Measurements from ENCODE around the gene FADS2.
A peak's percentile ranks its signal among the peaks of the same experiment; 100 is the strongest.

FADS2 gene

DNA sequence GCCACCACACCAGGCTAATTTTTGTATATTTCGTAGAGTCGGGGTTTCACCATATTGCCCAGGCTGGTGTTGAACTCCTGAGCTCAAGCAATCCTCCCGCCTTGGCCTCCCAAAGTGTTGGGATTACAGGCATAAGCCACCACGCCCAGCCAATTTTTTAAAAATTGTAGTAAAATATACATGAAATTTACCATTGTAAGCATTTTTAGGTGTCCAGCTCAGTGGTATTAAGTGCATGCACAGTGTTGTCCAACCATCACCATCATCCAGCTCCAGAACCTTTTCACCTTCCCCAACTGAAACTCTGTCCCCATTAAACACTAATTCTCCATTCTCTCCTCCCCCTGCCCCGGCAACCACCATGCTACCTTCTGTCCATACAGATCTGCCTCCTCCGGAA, 54.8 kb downstream of the FADS2 start:
- Histone ChIP-seq H3K4me1 (peaks cover 69% of the 10 kb centered on the region), H3K9ac (no peak overlapping the region), H3K4me2 (peak overlapping the region; percentile 97; the same call in 1 of the 2 replicates), H3K36me3 (peaks cover 10% of the 10 kb centered on the region), H3K4me3 (no peak overlapping the region), H4K20me1 (no peaks in the 10 kb centered on the region), H3K27ac (no peak overlapping the region), H3K9me3 (no peaks in the 10 kb centered on the region), H3K27me3 (no peaks in the 10 kb centered on the region)
- TF ChIP-seq Cebpa-rat (IDR thresholded peaks at IDR 0.05), result no peak

DNA sequence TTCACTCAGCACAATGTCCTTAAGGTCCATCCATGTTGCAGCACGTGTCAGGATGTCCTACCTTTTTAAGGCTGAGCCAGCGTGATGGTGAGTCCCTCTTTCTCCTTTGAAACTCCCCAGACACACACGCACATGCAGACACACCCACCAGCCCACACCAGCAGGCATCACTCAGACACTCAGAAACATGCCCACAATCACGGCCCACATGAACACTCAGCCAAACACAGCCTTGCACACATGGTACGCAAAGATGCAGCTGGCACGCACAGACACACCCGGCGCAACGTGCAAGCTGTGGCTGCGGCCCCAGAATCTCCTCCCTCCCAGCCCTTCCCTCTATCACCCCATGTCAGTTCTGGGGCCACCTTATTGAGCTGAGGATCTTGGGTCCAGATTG, 55.2 kb downstream of the FADS2 start:
- H3K4me3 ChIP-seq, result no peak overlapping the region
- peaks cover 6% of the 10 kb centered on the region for H3K36me3 ChIP-seq
- H3K27me3 ChIP-seq, result no peaks in the 10 kb centered on the region
- peak overlapping the region; percentile 55 for H3K27ac ChIP-seq
- H3K4me2 ChIP-seq, result no peak overlapping the region
- H3K4me1 ChIP-seq, result peaks cover 64% of the 10 kb centered on the region
- H3K9ac ChIP-seq, result peak overlapping the region; percentile 22; the same call in 1 of the 2 replicates
- TF ChIP-seq Cebpa-rat (IDR thresholded peaks at IDR 0.05), result no peak
- no peaks in the 10 kb centered on the region for H3K9me3 ChIP-seq
- H4K20me1 ChIP-seq, result no peaks in the 10 kb centered on the region

DNA sequence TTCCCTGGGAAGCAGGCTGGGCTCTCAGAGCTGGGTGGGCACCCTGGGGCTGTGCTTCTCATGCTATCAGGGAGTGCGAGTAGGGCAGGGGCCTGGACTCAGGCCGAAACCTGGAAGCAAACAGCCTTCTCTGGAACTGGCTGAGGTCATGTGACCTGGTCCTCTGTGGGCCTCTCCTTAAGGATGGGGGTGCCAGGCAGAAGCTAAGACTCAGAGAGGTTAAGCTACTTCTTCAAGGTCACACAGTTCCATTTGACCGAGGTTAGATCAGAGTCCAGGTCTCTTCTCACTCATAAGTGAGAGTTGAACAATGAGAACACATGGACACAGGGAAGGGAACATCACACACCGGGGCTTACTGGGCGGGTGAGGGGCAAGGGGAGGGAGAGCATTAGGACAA, 55.8 kb downstream of the FADS2 start:
- Histone ChIP-seq H3K9ac (peak overlapping the region; percentile 22; the same call in 1 of the 2 replicates), H3K4me2 (no peak overlapping the region), H3K27me3 (no peaks in the 10 kb centered on the region), H3K9me3 (no peaks in the 10 kb centered on the region), H3K27ac (peak overlapping the region; percentile 55), H3K4me3 (no peak overlapping the region), H4K20me1 (no peaks in the 10 kb centered on the region), H3K4me1 (peaks cover 58% of the 10 kb centered on the region), H3K36me3 (no peaks in the 10 kb centered on the region)
- TF ChIP-seq Cebpa-rat (IDR thresholded peaks at IDR 0.05), result no peak

DNA sequence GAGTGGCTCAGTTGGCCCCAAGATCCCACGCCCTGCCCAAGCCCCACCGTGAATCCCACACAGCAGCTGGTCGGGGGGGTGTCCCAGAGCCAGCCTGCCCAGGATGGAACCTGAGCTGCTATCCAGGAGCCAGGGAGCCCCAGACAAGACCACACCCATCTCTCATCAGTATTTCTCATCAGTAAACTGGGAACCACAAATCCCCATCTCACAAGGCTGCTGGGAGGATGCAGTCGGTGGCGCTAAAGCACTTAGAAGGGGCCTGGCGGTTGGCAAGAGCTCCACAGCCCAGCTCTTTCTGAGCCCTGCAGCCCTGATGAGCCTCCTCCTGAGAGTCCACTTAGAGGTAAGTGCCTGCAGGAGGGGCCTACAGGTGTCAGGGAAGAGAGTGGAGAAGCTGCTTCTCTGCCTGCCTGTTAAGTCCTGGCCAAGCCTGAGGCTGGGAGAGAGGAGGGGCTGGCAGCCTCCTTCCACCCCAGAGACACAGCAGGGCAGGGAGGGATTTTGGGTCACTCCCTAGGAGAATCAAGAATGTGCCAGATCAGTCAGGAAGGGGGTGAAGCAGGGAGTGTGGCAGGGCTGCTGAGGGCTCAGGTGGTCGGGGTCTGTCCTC, 57.2 kb downstream of the FADS2 start:
- Histone ChIP-seq H3K27me3 (no peaks in the 10 kb centered on the region), H3K9me3 (no peaks in the 10 kb centered on the region), H4K20me1 (no peaks in the 10 kb centered on the region), H3K27ac (0 out of 2 replicates have a peak overlapping the region, but pooled peaks have one; percentile 26), H3K4me2 (no peak overlapping the region), H3K4me1 (peaks cover 58% of the 10 kb centered on the region), H3K9ac (no peak overlapping the region), H3K4me3 (no peak overlapping the region), H3K36me3 (no peaks in the 10 kb centered on the region)
- TF ChIP-seq Cebpa-rat (IDR thresholded peaks at IDR 0.05), result no peak

DNA sequence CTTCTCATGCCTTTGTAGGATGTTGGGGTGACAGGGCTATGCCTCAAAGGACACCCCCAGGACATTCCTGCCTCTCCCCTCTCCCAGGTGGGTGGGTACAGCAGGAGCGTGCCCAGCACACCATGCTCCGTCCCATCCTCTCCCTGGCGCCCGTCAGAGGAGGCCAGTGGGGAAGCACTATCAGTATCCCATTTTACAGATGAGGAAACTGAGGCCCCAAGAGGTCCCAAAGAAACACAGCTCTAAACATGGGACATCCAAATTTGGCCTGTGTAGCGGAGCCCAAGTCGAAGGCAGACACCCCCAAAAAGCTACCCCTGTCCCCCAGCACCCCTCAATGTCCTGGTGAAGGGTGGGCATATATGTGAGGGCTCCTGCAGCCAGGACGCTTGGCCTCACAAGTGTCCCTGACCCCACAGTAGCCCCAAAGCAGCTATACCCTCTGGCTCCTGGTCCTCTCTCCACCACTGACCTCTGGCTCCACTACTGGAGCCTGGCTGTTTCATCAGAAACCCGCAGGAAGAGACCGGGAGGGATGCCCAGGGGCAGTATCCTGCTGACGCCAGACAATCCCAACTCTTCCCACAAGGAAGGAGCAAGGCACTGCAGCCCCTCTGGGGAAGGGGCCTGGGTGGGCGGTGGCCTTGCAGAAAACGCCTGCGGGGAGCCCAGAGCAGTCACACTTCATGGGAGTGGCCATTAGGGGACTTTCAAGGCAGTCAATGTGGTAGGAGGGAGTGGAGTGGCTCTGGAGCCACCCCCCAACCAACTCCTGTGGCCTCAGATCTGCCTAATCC, 57.9 kb downstream of the FADS2 start:
- H3K4me2 ChIP-seq, result no peak overlapping the region
- 0 out of 2 replicates have a peak overlapping the region, but pooled peaks have one; percentile 26 for H3K27ac ChIP-seq
- H3K9me3 ChIP-seq, result no peaks in the 10 kb centered on the region
- H3K9ac ChIP-seq, result no peak overlapping the region
- no peaks in the 10 kb centered on the region for H3K27me3 ChIP-seq
- no peaks in the 10 kb centered on the region for H3K36me3 ChIP-seq
- H3K4me3 ChIP-seq, result no peak overlapping the region
- no peak for TF ChIP-seq Cebpa-rat (IDR thresholded peaks at IDR 0.05)
- H4K20me1 ChIP-seq, result no peaks in the 10 kb centered on the region
- H3K4me1 ChIP-seq, result peaks cover 60% of the 10 kb centered on the region

DNA sequence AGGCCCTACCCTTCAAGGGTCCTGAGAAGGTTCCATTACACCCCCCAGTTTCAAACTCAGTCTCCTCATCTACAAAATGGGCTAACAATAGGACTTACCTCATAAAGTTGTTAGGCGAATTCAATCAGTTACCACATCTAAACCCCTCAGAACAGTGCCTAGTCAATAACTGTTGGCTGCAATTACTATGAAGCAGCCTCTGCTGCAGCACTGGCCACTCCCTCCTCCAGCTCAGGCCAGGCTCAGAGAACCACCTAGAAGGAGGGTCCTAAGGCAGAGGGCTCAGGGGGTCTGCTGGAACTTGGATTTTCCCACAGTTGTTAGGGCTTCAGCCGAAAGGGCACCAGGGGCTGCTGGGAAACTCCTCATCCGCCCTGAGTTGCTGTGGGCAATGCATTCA, 58.5 kb downstream of the FADS2 start:
- H3K4me2 ChIP-seq, result no peak overlapping the region
- no peak overlapping the region for H3K27ac ChIP-seq
- H4K20me1 ChIP-seq, result no peaks in the 10 kb centered on the region
- no peak overlapping the region for H3K4me3 ChIP-seq
- no peaks in the 10 kb centered on the region for H3K9me3 ChIP-seq
- no peaks in the 10 kb centered on the region for H3K36me3 ChIP-seq
- H3K27me3 ChIP-seq, result no peaks in the 10 kb centered on the region
- no peak overlapping the region for H3K9ac ChIP-seq
- peaks cover 54% of the 10 kb centered on the region for H3K4me1 ChIP-seq
- TF ChIP-seq Cebpa-rat (IDR thresholded peaks at IDR 0.05), result no peak

DNA sequence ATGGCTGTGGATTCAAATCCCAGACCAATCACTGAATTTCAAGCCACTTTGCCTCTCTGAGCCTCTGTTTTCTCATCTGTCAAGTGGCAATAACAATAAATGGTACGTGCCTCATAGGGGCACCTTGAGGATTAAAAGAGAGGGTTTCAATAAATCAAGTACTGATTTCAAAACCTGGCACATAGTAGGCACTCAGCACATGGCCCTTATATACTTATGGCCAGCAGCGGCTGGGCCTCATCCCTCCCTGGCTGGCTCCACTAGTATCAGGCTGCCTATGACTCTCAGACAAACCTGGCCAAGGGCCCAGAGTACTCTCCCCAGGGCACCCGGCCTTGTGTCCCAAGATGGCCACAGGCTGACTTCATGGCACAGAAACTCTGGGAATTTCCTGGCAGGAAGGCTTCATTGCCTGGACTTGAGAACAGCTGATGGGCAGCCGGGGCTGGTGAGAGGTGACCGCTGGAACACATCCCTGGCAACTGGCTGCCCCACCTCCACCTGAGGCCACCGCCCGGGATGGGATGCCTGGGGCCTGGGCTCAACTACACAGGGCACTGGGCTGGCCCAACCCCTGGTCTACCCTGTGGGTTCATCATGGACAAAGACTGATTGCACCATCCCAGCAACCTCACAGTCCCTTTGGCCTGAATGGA, 59.9 kb downstream of the FADS2 start:
- Histone ChIP-seq H3K9me3 (no peaks in the 10 kb centered on the region), H3K36me3 (no peaks in the 10 kb centered on the region), H3K4me1 (peaks cover 49% of the 10 kb centered on the region), H4K20me1 (no peaks in the 10 kb centered on the region), H3K4me3 (no peak overlapping the region), H3K9ac (no peak overlapping the region), H3K4me2 (no peak overlapping the region), H3K27ac (no peak overlapping the region), H3K27me3 (no peaks in the 10 kb centered on the region)
- no peak for TF ChIP-seq Cebpa-rat (IDR thresholded peaks at IDR 0.05)

DNA sequence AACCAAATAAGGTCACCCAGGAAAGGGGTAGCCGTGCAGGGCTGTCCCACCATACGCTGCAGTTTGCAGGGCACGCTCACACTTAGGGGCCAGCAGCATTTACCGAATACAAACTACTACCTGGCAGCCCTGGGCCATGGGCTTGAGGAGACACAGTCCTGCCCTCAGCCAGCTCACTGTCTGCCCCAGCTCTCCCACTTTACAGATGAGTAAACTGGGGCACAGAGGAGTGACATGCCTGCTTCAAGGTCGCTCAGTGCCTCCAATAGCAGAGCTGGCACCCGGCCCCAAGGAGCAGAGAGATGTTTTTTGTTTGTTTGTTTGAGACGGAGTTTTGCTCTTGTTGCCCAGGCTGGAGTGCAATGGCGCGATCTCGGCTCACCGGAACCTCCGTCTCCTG, 60.5 kb downstream of the FADS2 start:
- no peak overlapping the region for H3K4me3 ChIP-seq
- peaks cover 44% of the 10 kb centered on the region for H3K4me1 ChIP-seq
- H3K9me3 ChIP-seq, result no peaks in the 10 kb centered on the region
- H3K9ac ChIP-seq, result no peak overlapping the region
- H3K4me2 ChIP-seq, result no peak overlapping the region
- no peaks in the 10 kb centered on the region for H4K20me1 ChIP-seq
- no peak for TF ChIP-seq Cebpa-rat (IDR thresholded peaks at IDR 0.05)
- H3K27ac ChIP-seq, result no peak overlapping the region
- H3K27me3 ChIP-seq, result no peaks in the 10 kb centered on the region
- H3K36me3 ChIP-seq, result no peaks in the 10 kb centered on the region

DNA sequence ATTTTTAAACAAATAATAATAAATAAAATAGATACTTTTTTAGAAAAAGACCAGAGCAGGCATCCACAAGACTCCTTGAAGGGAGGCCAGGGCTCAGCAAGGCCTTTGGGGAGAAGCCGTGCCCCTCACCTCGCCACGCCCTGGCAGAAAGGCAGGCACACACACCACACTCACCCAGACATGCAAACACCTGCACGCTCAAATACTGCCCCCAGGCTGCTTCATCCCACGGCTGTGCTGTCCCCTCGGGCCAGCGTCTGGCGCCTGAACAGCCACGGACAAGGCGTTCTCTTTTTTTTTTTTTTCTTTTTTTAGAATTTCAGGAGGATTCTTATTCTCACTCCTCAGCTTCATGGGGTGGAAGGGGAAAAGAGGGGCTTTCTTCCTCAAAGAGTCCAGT, 61.7 kb downstream of the FADS2 start:
- Histone ChIP-seq H3K27ac (no peak overlapping the region), H3K9me3 (no peaks in the 10 kb centered on the region), H3K36me3 (no peaks in the 10 kb centered on the region), H3K9ac (peak overlapping the region; percentile 80; the same call in 1 of the 2 replicates), H3K4me1 (peaks cover 38% of the 10 kb centered on the region), H3K4me3 (peak overlapping the region; percentile 84), H3K4me2 (peak overlapping the region; percentile 100), H4K20me1 (no peaks in the 10 kb centered on the region), H3K27me3 (no peaks in the 10 kb centered on the region)
- no peak for TF ChIP-seq Cebpa-rat (IDR thresholded peaks at IDR 0.05)
